Lower leg skin (tissue), 4 donors: ENCODE data around the gene SULT4A1. TPM values are rescaled to one million over a fixed set of nuclear protein-coding genes. Genes with fewer than 3 reads are reported as not detected.
A peak's percentile ranks its signal among the peaks of the same experiment; 100 is the strongest.

Source experiments
- DNase-seq, 2 donors: peaks; one replicate each; pipeline ENCODE4 v3.0.0-alpha.2; 2019; ENCODE audit warnings: low spot score in 2 of 2
- H3K4me3 ChIP-seq: fragments of 200-600 bp; sonication (generic); 2 replicates; pipeline ENCODE4 v1.5.1; 2017; ENCODE audit warnings: mild to moderate bottlenecking, low read depth; ENCODE audit not compliant: poor library complexity, severe bottlenecking
- POLR2A ChIP-seq, 2 donors: fragments of 450-650 bp; IDR thresholded peaks; one replicate each; pipeline ENCODE4 v1.6.1; 2016 to 2017; ENCODE audit warnings: antibody characterized with exemption in 2 of 2, mild to moderate bottlenecking in 1 of 2, moderate library complexity in 1 of 2
- WGBS, 2 donors: methylation state at CpG; one replicate each; pipeline ENCODE4 v1.1.5; 2018; 5-methylcytosine and 5-hydroxymethylcytosine counted together
- intact Hi-C: fragments of 100-400 bp; cut with DNase I; formaldehyde crosslinking; loops from one replicate; pipeline ENCODE4 v1.15.0; 2023; ENCODE audit warnings: low total_unique reads
- total RNA-seq, 4 donors: library from RNA; depleted of rRNA; stranded (reverse); fragments of >200 nt; gene quantifications; one replicate each; pipeline ENCODE4 v1.1.0, GENCODE V29; 2016
- TF ChIP-seq, protein P1 (sequence below), 3 donors: fragments of 450-650 bp; IDR thresholded peaks; one replicate each; pipeline ENCODE4 v1.5.1; 2016; ENCODE audit warnings: antibody characterized with exemption in 3 of 3, mild to moderate bottlenecking in 3 of 3, moderate library complexity in 2 of 3

Gene SULT4A1
- total RNA-seq, 4 donors from 2014 or later = not detected

DNA sequence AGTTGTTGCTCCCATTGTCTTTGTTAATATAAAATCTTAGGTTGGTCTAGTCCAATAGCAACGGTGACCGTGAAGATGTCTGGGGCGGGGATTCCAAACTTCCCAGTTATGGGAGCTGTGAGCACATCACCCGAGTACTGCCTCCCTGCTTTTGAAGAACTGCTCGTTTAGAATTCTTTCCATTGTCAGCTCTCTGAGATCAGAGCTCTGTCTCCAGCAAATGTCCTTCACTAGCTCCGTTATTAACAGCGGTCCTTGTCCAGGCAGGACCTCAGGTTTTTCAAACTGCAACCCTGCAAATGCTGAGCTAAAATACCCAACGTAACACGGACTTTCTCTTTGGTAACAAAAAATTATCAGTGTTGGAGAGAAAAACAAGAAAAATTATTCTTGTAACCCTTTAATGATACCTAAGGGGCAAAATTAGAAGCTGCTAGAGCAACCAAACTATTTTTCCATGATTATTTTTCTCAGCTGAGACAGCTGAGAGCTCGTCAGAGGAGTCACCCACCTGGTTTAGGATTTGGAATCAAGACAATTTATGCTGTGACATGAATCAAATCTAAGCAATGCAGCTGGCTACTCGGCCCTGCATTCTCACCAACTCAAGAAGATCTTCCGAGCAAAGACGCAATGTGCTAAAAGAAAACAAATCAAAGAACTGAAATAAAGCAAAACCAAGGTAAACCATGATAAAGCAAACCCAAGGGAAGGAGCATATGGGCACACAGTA lies 35.1 kb downstream of the SULT4A1 start:
- intact Hi-C loops = loop anchor here (5.0 kb wide), 1 partner anchor 440 kb away; no protein-coding TSS in a partner anchor
- WGBS, 2 donors = 52 to 55% methylated on average over 13 of the region's 13 CpGs
- peak in 1 of 2 donors; percentile 12 for DNase-seq
- no peak overlapping the region for H3K4me3 ChIP-seq
- TF ChIP-seq POLR2A (IDR thresholded peaks at IDR 0.05) = no peak
- TF ChIP-seq, protein P1, sequence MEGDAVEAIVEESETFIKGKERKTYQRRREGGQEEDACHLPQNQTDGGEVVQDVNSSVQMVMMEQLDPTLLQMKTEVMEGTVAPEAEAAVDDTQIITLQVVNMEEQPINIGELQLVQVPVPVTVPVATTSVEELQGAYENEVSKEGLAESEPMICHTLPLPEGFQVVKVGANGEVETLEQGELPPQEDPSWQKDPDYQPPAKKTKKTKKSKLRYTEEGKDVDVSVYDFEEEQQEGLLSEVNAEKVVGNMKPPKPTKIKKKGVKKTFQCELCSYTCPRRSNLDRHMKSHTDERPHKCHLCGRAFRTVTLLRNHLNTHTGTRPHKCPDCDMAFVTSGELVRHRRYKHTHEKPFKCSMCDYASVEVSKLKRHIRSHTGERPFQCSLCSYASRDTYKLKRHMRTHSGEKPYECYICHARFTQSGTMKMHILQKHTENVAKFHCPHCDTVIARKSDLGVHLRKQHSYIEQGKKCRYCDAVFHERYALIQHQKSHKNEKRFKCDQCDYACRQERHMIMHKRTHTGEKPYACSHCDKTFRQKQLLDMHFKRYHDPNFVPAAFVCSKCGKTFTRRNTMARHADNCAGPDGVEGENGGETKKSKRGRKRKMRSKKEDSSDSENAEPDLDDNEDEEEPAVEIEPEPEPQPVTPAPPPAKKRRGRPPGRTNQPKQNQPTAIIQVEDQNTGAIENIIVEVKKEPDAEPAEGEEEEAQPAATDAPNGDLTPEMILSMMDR (IDR thresholded peaks at IDR 0.05) = no peak

DNA sequence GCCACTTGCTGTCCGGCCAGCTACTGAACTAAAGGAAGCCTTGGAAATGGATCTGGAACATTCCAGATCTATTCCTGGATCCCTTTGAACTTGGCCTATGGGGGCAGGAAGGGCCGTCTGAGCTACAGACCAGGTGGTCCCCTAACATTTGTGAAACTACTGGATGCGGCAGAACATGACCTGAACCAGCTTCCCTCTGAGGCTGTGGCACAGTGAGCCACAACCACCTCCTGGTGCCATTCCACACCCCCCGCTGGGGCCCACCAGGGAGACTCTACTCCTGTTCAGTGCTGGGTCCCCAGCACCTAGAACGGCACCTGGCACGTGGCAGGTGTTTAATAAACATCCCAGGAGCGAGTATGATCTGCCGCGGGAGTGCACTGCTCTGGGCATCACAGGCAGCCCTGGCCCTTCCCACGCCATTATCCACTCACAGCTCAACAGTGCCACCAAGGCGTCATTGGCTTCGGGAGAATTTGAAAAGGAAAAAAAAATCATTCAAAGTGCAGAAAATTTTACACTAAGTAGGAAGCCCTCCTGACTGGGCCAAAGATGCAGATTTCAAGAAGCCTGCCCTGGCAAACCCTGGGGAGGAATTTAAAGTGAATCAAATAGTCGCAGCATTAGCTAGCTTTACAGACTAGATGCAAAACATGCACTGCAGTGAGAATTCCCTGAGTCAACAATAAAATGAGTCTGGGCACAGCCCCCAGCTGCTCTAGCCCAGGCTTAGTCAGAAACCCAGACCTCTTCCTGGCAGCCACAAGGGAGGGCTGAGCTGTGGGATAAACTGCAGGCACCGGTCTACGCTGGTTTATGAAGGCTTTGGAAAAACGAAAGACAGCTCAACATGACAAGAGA lies 35.9 kb downstream of the SULT4A1 start:
- intact Hi-C loops = loop anchor here (5.0 kb wide), 1 partner anchor 439 kb away; no protein-coding TSS in a partner anchor
- peak in 1 of 2 donors; percentile 83 for DNase-seq
- 23 to 36% methylated on average over 16 of the region's 16 CpGs for WGBS, 2 donors

DNA sequence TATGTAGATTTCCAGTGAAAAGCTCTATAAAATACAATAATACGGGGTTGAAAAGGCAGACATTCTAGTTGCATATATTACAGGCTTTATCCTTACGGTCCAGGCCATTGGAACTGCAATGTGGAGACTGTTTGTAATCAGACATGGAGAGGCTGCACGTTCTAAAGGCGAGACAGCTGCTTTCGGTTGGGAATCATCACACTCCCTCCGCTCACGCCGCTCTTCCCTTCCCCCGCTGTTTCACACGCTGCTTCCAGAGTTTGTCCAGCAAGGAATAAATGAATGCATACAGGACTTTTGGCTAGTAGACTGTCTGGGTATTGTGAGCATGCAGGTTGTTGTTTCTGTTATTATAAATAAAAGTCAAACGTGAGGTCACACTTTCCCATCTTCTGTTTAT lies 36.7 kb downstream of the SULT4A1 start:
- DNase-seq = peak in 1 of 2 donors; percentile 21
- TF ChIP-seq, protein P1 (IDR thresholded peaks at IDR 0.05) = no peak
- no peak for TF ChIP-seq POLR2A (IDR thresholded peaks at IDR 0.05)
- 76 to 78% methylated on average over 11 of the region's 11 CpGs for whole genome bisulfite sequencing, 2 donors
- intact Hi-C loops = loop anchor here (5.0 kb wide), 1 partner anchor 438 kb away; no protein-coding TSS in a partner anchor
- H3K4me3 ChIP-seq = no peak overlapping the region

More for the DNA sequence above, 35.9 kb downstream of the SULT4A1 start:
- no peak overlapping the region for H3K4me3 ChIP-seq
- TF ChIP-seq POLR2A (IDR thresholded peaks at IDR 0.05) = no peak
- TF ChIP-seq, protein P1 (IDR thresholded peaks at IDR 0.05) = no peak

DNA sequence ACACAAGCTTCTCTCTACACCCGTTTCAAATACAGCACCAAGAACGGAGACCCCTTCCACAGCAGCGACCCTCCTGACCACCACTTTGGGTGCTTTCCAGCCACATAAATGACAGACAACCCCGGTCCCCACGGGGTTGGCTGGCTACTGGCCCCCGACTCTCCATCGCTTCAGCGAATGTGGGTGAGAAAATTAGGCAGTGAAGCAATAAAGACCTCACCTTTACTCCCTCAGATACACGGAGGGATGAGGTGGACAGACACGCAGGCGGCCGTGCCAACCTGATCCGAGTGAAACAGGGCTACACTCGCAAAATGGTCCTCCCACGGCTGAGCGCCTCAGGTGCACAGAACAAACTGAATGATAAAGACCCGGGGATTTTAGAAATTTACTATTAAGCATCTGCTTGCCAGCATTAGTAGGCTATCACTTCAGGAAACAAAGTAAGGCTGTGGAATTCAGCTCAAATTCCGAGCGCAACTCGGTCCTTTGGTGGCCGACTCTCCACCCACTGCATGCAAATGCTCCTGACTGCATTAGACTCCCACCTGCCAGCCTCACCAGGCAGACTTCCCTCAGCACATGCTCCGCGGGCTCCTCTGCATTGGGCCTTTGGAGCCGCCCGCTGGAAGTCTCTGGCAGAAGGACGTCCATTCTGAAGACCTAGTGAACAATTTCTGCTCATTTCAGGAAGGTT lies 37.4 kb downstream of the SULT4A1 start:
- WGBS, 2 donors = 83 to 86% methylated on average over 26 of the region's 26 CpGs
- intact Hi-C loops = loop anchor here (5.0 kb wide), 1 partner anchor 438 kb away; no protein-coding TSS in a partner anchor
- TF ChIP-seq, protein P1 (IDR thresholded peaks at IDR 0.05) = no peak
- TF ChIP-seq POLR2A (IDR thresholded peaks at IDR 0.05) = no peak
- no peak overlapping the region for H3K4me3 ChIP-seq
- peak in 1 of 2 donors; percentile 70 for DNase-seq

DNA sequence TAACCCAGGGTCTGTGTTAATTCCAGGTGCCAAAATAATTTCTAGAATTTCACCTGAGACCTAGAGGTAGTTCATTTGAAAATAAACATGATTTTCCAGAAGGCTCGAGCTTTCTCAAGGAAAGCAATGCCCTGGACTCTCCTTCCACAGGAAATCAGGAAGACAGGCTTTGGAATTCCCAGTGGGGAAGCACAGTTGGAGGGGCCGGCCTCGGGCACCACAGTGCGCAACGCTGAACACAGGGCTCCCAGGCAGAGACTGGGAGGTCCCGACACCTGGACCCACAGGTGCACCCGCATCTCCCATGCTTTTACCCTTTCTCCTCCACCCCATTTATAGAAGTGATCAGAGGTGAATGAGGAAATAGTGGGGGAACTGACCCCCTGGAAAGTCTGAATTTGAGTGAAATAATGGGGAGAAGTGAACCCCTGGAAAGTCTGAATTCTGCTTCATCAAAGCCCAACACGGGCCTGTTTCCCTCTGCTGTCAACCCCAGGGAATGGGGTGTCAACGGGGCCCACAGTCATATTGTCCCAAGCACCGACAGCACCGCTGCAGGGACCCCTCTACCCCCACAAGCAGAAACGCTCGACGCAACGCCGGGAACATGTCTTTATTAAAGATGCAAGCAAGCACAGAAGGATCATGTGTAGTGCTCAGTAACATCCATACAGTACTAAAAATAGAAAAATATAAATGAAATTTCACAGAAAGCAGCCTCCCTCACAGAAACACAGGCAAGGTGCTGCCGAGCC lies 38.2 kb downstream of the SULT4A1 start:
- TF ChIP-seq, protein P1 (IDR thresholded peaks at IDR 0.05) = no peak
- no peak for TF ChIP-seq POLR2A (IDR thresholded peaks at IDR 0.05)
- intact Hi-C loops = no loop called here
- WGBS, 2 donors = 77 to 82% methylated on average over 17 of the region's 17 CpGs
- peak in 1 of 2 donors; percentile 63 for DNase-seq
- no peak overlapping the region for H3K4me3 ChIP-seq
